22Rv1 (cell line): ENCODE results near the gene SPTBN2.

Source experiments
- H3K27ac ChIP-seq: fragments of 450-650 bp; 2 replicates; pipeline ENCODE4 v1.5.1; 2017
- ZFX ChIP-seq: fragments of 450-650 bp; IDR thresholded peaks from 2 replicates; pipeline ENCODE4 v1.6.1; 2017; ENCODE audit warnings: antibody characterized with exemption, borderline replicate concordance
- TF ChIP-seq, protein P1 (sequence below): fragments of 450-650 bp; IDR thresholded peaks from 2 replicates; pipeline ENCODE4 v1.5.1; 2017; ENCODE audit warnings: mild to moderate bottlenecking

Gene SPTBN2

DNA sequence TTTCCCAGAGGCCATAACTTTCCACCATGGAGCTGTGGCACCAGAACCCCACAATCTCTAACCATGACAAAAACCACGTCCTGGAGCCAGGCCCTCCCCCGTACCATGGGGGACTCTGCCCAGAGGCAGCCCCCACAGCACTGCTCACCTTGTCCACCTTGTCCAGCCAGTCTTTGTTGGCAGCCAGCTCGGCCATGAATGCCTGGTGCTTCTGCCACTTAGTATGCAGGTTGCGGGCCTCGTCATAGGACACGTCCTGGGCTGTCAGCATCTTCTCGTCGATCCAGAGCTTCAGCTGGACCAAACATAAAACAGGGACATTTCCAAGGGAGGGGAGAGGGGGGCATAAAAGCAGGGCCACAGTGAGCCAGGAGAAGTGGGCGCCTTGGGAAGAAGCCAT lies 30.5 kb downstream of the SPTBN2 start:
- TF ChIP-seq, protein P1, sequence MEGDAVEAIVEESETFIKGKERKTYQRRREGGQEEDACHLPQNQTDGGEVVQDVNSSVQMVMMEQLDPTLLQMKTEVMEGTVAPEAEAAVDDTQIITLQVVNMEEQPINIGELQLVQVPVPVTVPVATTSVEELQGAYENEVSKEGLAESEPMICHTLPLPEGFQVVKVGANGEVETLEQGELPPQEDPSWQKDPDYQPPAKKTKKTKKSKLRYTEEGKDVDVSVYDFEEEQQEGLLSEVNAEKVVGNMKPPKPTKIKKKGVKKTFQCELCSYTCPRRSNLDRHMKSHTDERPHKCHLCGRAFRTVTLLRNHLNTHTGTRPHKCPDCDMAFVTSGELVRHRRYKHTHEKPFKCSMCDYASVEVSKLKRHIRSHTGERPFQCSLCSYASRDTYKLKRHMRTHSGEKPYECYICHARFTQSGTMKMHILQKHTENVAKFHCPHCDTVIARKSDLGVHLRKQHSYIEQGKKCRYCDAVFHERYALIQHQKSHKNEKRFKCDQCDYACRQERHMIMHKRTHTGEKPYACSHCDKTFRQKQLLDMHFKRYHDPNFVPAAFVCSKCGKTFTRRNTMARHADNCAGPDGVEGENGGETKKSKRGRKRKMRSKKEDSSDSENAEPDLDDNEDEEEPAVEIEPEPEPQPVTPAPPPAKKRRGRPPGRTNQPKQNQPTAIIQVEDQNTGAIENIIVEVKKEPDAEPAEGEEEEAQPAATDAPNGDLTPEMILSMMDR = no peak
- TF ChIP-seq ZFX = no peak

DNA sequence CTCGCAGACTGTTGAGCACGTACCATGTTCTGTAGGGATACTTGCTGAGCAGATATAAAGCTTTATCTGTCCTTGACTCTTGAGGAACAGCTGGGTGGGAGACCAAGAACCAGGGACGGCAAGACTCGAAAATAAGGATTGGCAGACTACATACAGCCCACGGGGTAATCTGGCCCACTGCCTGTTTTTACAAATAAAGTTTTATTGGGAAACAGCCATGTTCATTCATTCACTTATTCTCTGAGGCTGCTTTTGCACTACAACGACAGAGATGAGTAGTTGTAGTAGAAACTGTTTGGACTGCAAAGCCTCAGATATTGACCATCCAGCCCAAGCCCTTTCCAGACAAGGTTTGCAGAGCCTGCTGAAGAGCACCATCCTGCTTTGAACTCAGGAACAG lies 31.0 kb downstream of the SPTBN2 start:
- H3K27ac ChIP-seq = no peak overlapping the region
- no peak for TF ChIP-seq ZFX
- TF ChIP-seq, protein P1 = no peak

More for the DNA sequence above, 30.5 kb downstream of the SPTBN2 start:
- H3K27ac ChIP-seq = no peak overlapping the region

DNA sequence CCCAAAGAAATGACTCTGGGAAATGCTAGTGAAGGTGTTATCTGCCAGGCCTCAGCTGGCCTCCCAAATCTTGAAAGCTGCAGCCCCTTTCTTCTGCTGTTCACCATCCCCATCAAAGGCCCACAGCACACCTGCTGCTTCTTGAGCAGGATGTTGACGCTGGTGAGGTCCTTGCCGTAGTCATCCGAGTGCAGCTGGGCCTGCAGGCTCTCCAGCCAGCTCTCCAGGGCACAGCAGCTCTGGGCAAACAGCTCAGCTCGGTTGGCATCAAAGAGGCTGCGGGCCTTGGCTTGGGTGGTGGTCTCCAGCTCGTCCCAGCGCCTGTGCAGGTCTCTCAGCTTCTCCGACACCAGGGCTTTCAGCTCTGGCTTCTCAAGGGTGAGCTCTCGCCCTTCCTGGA lies 32.9 kb downstream of the SPTBN2 start:
- TF ChIP-seq ZFX = no peak
- TF ChIP-seq, protein P1 = no peak
- no peak overlapping the region for H3K27ac ChIP-seq

DNA sequence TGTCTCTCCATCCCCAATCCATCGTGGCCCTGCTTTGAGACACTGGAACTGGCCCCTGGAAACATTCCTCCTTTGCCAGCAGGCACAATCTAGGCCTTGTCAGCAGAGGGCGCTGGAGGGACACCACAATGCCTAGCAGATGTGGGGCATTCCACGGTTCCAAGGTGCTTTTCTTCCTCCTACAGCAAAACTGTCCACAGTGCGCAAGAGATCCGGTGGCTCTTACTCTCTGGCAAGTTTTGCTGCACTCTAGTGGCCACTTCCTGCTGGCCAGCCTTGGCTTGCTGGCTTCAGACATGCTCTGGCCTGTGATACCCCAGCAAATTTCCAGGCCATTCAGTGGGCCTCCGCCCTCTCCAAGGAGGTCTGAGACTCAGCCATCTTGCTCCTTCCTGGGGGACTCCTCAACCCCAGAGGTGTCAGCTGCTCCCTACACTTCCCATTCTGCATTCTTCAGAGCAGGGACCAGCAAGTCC lies 34.2 kb downstream of the SPTBN2 start:
- H3K27ac ChIP-seq = no peak overlapping the region

DNA sequence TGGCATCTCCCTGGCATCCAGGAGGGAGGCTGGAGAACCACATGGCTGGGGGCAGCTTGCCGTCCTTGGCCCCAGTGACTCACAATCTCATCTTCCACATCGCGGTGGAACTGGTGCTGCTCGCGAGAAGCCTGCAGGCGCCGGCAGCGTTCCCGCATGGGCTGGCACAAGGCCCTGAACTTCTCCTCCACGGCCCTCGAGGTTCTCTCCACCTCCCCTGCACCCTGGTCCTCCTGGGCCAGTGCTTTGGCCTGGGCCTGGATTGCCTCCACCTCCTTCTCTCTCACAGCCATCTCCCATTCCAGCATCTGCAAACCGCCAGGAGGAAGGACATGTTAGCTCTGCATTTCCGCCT lies 35.0 kb downstream of the SPTBN2 start:
- no peak for TF ChIP-seq ZFX
- TF ChIP-seq, protein P1 = no peak
- no peak overlapping the region for H3K27ac ChIP-seq

More for the DNA sequence above, 34.2 kb downstream of the SPTBN2 start:
- no peak for TF ChIP-seq ZFX
- TF ChIP-seq, protein P1 = peak; percentile 98

DNA sequence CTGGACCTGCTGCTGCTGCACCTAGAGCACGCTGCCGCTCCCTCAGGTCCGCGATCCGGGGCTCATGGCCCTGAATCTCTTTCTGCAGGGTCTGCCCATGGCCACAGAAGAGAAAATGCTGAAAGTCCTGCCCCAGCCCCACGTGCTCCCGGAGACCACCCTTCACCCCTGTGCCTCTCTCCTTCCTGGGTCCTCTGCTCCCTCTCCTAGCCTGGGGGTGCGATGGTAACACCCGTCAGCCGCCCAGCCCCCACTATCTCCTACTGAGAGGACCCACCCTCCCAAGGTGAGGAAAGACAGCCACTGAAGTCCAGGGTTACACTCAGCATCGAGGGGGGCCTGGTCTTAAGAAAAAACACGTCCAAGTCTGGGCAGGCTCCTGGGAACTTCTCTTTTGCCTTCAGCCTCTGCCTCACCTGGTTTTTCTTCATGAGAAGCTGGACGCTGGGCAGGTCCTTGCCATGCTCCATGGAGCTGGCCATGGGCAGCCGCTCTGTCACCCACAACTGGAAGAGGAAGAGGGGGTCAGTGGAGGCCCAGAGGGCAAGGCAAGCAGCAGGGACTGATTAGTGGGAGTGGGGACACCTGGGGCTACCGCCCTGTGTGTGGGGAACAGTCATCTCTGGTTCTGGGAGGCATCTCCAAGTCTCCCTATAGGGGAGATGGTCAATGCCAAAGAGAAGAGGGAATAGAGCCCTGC lies 35.5 kb downstream of the SPTBN2 start:
- no peak for TF ChIP-seq ZFX
- TF ChIP-seq, protein P1 = no peak
- H3K27ac ChIP-seq = no peak overlapping the region

DNA sequence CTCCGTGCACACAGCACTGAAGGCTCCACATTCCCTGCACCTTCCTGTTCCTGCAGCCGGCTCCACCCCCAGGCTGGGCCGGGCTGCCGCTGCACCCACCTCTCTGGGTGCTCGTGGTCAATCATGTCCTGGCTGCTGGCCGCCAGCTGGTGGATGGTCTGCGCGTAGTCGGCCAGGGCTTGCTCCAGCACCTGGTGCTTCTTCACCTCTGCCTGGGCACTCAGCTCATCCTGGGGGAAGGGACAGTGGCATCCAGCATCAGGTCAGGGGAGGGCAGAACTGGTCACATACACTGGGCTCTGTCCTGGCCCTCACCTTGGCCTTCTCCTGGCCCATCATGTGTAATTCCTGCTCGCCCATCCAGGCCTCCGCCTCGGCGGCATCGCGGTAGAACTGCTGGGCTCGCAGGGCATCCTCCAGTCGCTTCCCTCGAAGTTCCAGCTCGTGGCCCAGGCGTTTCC lies 36.1 kb downstream of the SPTBN2 start:
- H3K27ac ChIP-seq = no peak overlapping the region
- TF ChIP-seq ZFX = no peak
- TF ChIP-seq, protein P1 = no peak
